IMR-90 (cell line): ENCODE data around the gene BASP1.

Experiments
- CEBPB ChIP-seq: IDR thresholded peaks from 2 replicates; pipeline ENCODE4 v1.6.1; 2012; ENCODE audit warnings: low read depth, low read length, improper control_type of control experiment
- MXI1 ChIP-seq: IDR thresholded peaks from 2 replicates; pipeline ENCODE4 v1.6.1; 2012; ENCODE audit warnings: low read depth, mild to moderate bottlenecking, low read length, moderate library complexity, borderline replicate concordance
- NFE2L2 ChIP-seq: fragments of 150-350 bp; IDR thresholded peaks from 2 replicates; pipeline ENCODE4 v1.6.1; 2016; ENCODE audit warnings: low read depth, mild to moderate bottlenecking, low read length
- POLR2A ChIP-seq: IDR thresholded peaks from 2 replicates; pipeline ENCODE4 v1.6.1; 2012; ENCODE audit warnings: mild to moderate bottlenecking, low read depth, low read length
- TF ChIP-seq, protein P1 (sequence below): conservative IDR thresholded peaks from 2 replicates; pipeline ENCODE4 v1.5.1; 2012; ENCODE audit warnings: mild to moderate bottlenecking, low read depth, low read length, improper control_type of control experiment

GRCh38 chr5:17223367-17224185 is 6.1 kb downstream of the BASP1 start:
- TF ChIP-seq, protein P1, sequence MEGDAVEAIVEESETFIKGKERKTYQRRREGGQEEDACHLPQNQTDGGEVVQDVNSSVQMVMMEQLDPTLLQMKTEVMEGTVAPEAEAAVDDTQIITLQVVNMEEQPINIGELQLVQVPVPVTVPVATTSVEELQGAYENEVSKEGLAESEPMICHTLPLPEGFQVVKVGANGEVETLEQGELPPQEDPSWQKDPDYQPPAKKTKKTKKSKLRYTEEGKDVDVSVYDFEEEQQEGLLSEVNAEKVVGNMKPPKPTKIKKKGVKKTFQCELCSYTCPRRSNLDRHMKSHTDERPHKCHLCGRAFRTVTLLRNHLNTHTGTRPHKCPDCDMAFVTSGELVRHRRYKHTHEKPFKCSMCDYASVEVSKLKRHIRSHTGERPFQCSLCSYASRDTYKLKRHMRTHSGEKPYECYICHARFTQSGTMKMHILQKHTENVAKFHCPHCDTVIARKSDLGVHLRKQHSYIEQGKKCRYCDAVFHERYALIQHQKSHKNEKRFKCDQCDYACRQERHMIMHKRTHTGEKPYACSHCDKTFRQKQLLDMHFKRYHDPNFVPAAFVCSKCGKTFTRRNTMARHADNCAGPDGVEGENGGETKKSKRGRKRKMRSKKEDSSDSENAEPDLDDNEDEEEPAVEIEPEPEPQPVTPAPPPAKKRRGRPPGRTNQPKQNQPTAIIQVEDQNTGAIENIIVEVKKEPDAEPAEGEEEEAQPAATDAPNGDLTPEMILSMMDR = no peak
- TF ChIP-seq MXI1 = no peak
- no peak for TF ChIP-seq POLR2A
- no peak for TF ChIP-seq CEBPB
- no peak for TF ChIP-seq NFE2L2
